Astrocyte of the hippocampus (primary cell): ENCODE measurements around the gene PPP2R5C.
"Not testable (repeated sequence)": the region's sequence is repeated elsewhere in the genome, so short reads cannot be mapped to it uniquely, and the experiment has no call there.

Source experiments
- DNase-seq: peaks from one replicate; pipeline ENCODE4 v3.0.0; 2011; ENCODE audit warnings: low read depth, low spot score

The PPP2R5C gene

GRCh38 chr14:101727611-101728366 lies 33.7 kb upstream of the PPP2R5C start:
- DNase-seq = no peak

GRCh38 chr14:101728367-101728742 lies 33.2 kb upstream of the PPP2R5C start:
- DNase-seq = no peak

DNA sequence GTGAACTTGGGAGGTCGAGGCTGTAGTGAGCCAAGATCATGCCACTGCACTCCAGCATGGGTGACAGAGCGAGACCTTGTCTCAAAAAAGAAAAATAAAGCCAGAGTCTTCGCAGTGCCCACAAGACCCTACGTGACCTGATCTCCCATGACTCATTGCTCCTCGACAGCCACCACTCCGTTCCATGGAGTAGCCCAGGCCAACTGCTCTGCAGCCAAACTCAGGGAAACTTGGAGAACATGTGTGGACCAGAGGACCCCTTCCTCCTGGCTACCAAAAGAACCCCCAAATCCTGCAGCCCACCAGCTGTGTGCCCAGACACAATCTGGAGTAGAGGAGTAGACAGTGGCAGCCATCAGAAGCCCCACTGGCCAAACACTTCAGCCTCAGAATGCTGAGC lies 32.1 kb upstream of the PPP2R5C start:
- DNase-seq = no peak

GRCh38 chr14:101730157-101730556 lies 31.4 kb upstream of the PPP2R5C start:
- not testable (repeated sequence) for DNase-seq

- DNase-seq = no peak
These were observed 30.8 kb upstream of the PPP2R5C start for GRCh38 chr14:101730626-101731186.

- peak; percentile 84 for DNase-seq
These were observed 30.1 kb upstream of the PPP2R5C start for GRCh38 chr14:101731187-101732080.

GRCh38 chr14:101732118-101732517 lies 29.4 kb upstream of the PPP2R5C start:
- no peak for DNase-seq

- peak; percentile 16 for DNase-seq
These were observed 28.3 kb upstream of the PPP2R5C start for GRCh38 chr14:101733211-101733610.

DNA sequence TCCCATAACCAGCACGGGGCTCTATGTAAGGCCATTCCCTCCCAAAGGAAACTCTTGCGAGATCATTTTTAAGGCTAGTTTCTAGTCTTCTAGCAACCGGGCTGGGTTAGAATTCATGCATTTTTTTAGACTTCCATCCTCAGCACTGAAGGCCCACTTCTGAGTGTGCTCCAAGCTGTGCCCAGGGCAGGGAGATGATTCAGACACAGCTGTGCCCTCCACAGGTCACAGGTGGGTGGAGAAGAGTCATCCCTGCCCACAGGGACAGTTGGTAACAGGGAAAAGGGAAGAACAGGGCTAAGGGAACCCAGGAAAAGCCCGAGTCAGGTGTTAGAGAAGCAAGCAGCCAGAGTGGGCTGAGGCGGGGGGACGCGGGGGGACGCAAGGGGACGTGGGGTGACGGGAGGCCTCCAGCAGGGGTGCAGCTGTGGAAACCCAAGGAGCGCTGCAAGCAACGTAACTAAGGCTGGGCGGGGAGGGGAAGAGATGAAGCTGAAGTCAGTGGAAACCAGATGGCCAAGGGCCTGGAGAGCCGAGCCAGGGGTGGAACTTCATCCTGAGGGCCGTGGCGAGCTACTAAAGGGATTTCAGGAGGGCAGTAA lies 27.2 kb upstream of the PPP2R5C start:
- DNase-seq = no peak

- DNase-seq = no peak
These were observed 26.1 kb upstream of the PPP2R5C start for GRCh38 chr14:101735453-101735852.

- no peak for DNase-seq
These were observed 25.4 kb upstream of the PPP2R5C start for GRCh38 chr14:101736071-101736470.

DNA sequence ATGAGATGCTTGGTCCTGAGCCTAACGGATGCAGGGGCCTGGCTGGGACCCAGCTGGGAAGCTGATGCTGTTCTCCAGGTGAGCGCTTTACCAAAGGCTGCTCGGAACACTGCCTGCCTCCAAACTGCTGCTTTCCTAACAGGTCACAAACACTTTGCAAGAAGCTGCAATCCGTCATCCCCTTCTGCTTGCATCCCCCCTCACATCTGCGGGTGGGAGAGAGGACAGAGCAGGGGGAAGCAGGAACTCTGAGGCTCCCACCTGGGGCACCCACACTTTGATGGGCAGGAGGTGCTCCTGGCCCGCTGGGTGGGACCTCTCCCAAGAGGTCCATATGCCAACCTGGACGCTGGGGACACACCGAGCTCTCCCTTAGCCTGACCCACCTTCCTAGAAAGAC lies 24.9 kb upstream of the PPP2R5C start:
- no peak for DNase-seq

DNA sequence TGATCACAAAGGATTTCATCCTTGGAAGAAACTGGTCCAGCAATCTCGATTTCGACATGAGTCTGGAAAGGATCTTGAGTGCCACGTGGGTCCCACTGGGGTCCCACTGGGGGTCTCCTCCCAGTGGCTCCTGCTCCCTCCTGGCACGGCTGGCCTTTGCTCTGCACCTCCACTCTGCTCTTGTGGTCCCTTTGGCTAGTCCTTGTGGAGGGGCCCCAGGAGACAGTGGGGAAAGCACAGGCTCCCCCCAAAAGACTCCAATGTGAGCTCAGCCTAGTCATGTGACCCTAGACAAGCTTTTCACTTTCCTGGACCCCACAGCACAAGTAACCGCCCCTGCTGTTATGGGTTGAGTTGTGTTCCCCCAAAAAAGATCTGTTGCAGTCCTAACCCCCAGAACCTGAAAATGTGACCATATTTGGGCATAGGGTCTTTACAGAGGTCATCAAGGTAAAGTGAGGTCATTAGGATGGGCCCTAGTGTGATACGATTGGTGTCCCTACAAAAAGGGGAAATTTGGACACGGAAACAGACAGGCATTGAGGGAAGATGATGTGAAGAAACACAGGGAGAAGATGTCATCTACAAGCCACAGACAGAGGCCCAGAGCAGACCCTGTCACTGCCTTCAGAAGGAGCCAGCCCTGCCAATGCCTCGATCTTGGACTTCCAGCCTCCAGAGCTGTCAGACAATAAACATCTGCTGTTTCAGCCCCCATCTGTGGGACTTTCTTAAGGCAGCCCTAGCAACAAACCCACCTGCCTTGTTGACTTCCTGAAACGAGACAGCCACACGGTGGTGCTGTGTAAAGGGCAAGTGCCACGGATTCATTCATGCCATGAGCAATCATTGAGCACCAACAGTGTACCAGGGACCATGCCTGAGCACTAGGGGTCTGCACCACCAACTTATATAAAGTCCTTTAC lies 23.8 kb upstream of the PPP2R5C start:
- DNase-seq = no peak

DNA sequence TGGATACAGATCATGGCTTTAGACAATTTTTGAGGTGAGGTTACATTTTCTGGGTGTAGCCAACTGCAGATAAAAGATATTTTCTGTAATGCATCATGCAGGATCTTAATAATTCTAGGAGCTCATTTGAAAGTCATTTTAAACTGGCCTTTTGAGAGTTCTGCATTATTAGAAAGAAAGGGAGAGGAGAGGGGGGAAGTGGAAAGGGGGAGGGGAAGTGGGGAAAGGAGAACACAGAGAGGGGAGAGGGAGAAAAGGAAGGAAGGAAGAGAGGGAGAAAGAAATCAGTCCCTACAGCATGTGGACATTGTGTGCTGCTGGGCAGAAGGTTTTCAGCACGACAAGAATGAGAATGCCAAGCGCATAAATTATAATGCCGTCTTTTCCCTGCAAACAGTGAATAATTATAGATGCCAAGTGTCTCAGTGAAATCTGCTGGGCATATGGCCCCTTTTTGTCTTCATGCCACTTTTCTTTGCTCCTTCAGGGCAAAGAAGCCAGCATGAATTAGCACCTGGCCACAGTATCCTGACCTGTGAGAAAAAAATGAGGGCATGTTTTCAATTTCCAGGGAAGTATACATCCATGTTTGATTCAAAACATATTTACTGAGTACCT lies 22.7 kb upstream of the PPP2R5C start:
- DNase-seq = no peak

GRCh38 chr14:101739446-101740141 lies 21.9 kb upstream of the PPP2R5C start:
- DNase-seq = no peak

DNA sequence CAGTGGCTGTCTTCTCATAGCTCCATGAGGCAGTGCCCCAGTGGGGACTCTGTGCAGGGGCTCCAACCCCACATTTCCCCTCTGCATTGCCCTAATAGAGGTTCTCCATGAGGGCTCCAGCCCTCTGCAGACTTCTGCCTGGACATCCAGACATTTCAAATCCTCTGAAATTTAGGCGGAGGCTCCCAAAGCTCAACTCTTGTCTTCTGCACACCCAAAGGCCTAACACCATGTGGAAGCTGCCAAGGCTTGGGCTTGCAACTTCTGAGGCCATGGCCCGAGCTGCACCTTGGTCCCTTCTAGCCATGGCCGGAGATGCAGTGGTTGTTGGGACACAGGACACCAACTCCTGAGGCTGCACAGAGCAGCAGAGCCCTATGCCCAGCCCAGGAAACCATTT lies 20.5 kb upstream of the PPP2R5C start:
- DNase-seq = no peak

DNA sequence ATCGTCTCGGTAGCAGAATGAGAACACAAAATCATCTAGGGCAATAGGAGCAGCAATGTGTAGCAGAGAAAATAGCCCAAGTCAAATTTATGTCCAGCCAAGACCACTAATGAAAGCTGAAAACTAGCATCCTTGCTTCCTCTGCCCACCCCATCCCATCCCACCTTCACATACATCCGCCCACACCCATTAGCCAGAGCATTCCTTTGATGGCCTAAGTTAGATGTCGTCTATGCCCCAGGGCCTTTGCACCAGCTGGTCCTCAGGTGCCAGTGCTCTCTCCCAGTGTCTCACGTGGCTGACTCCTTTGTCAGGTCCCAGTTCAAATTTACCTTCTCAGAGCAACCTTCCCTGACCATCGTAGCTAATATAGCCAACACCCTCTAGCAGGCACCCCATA lies 17.8 kb upstream of the PPP2R5C start:
- no peak for DNase-seq

- DNase-seq = not testable (repeated sequence)
These were observed 17.1 kb upstream of the PPP2R5C start for GRCh38 chr14:101744382-101744781.

GRCh38 chr14:101749756-101750155 lies 11.8 kb upstream of the PPP2R5C start:
- not testable (repeated sequence) for DNase-seq

DNA sequence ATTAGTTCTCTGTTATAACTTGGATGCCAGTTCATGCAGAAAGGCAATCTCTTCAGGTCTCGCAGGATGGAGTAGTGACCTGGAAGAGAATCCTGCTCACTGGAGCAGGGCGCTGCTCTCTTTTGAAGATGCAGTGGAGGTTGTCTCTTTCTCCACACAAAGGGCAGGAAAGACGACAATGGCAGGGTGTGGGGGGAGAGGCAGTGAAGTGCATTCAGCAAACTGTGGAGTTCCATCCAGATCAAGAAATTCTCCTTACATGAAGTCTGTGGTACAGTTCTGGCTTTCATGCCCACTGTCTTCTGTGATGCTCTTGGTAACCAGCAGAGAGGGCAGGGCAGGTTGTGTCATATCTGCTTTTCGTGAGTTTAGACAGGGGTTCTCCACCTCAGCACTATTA lies 6.6 kb upstream of the PPP2R5C start:
- no peak for DNase-seq
